Measurements from ENCODE around the gene CBX7.
"Not testable (repeated sequence)": the region's sequence is repeated elsewhere in the genome, so short reads cannot be mapped to it uniquely, and the experiment has no call there.

Gene CBX7

DNA sequence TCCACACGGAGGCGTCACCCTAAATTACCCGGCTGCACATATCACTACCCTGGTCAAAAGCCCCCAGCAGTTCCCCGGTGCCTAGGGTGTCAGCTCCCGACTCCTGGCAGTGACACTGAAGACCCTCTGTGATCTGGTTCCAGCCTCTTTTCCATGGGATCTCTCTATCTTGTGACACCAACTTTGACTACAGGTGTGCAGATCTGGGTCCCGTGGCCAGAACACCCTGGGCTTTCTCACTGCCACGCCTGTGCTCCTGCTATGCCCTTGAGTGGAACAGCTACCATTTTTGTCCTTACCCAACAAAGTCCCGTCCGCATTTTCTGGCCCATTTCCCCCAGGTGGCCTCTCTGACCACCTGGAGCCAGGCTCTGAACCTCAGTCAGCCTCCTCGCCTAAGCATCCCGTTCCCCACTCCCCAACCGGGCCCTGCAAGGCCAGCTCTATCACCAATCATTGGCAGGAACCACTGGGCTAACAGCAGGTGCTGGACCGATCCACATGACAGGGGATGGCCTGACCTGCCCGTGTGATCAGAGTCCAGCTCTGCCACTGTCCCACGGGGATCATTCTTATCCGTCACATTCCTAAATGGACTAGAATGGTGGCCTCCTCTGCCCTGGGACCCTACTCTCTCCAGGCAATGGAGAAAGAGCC, 20.7 kb upstream of the CBX7 start:
- Histone ChIP-seq H3K27me3 (no peaks in the 10 kb centered on the region), H3K4me3 (ENCODE audit: low read depth, low read length) (no peak overlapping the region), H3K4me1 (peaks cover 4% of the 10 kb centered on the region; the same call in 1 of the 2 replicates), H3K9me3 (no peaks in the 10 kb centered on the region), H3K36me3 (no peaks in the 10 kb centered on the region)
- no peak for DNase-seq
- TF ChIP-seq, protein P1, sequence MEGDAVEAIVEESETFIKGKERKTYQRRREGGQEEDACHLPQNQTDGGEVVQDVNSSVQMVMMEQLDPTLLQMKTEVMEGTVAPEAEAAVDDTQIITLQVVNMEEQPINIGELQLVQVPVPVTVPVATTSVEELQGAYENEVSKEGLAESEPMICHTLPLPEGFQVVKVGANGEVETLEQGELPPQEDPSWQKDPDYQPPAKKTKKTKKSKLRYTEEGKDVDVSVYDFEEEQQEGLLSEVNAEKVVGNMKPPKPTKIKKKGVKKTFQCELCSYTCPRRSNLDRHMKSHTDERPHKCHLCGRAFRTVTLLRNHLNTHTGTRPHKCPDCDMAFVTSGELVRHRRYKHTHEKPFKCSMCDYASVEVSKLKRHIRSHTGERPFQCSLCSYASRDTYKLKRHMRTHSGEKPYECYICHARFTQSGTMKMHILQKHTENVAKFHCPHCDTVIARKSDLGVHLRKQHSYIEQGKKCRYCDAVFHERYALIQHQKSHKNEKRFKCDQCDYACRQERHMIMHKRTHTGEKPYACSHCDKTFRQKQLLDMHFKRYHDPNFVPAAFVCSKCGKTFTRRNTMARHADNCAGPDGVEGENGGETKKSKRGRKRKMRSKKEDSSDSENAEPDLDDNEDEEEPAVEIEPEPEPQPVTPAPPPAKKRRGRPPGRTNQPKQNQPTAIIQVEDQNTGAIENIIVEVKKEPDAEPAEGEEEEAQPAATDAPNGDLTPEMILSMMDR (IDR thresholded peaks at IDR 0.05; ENCODE audit: low read depth, low read length): no peak

DNA sequence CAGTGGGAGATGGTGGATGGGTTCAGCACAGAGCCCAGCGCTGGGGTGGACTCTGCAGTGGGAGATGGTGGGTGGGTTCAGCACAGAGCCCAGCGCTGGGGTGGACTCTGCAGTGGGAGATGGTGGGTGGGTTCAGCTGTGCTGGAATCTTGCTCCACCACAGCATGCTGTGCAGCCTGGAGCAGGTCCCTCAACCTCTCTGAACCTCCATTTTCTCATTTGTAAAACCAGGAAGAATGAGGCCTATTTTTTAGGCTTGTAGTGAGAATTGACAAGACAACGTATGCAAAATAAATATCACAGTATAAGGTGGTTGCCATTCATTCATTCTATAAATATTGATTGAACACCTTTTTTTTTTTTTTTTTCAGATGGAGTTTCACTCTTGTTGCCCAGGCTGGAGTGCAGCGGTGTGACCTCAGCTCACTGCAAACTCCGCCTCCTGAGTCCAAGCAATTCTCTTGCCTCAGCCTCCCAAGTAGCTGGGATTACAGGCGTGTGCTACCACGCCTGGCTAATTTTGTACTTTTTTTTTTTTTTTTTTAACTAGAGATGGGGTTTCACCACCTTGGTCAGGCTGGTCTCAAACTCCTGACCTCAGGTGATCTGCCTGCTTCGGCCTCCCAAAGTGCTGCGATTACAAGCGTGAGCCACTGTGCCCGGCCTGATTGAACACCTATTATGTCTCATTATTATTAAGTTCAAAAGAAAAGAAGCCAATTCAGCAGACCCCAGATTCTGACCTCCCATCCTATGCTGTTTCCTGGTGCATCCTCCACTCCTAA, 20.0 kb upstream of the CBX7 start:
- not testable (repeated sequence) for H3K4me1 ChIP-seq; H3K4me3 ChIP-seq (ENCODE audit: low read depth, low read length); H3K27me3 ChIP-seq; DNase-seq; H3K9me3 ChIP-seq; H3K36me3 ChIP-seq

DNA sequence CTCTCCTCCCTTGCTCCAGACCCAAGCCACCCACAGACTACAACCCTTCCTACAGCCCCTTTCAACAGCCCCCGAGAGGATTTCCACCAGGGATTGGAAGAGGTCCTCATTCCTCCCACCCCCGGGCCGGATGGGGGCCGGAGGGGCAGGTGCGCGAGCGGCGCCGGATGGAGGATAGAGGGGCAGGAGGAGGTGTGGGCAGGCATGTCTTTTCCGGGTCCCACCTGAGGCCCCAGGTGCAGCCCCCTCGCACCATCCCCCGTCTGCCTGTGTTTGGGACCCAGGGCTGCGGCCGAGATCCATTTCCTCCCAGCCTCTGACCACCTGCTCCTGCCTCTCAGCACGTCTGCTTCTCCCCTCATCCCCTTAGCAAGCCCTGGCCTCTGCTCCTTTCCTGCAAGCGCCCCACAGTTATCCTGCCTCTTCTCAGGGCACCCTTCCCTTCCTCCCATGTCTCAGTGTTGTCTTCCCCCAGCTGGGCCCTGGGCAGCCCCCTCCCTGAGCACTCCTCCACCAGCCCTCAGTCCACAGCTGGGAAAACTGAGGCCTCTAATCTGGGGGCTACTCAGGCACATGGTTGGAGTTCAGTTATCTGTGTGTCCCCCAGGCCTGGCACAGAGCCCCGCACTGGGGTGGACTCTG, 19.3 kb upstream of the CBX7 start:
- Histone ChIP-seq H3K36me3 (no peaks in the 10 kb centered on the region), H3K9me3 (no peaks in the 10 kb centered on the region), H3K4me1 (peaks cover 4% of the 10 kb centered on the region; the same call in 1 of the 2 replicates), H3K4me3 (ENCODE audit: low read depth, low read length) (no peak overlapping the region), H3K27me3 (no peaks in the 10 kb centered on the region)
- TF ChIP-seq, protein P1 (IDR thresholded peaks at IDR 0.05; ENCODE audit: low read depth, low read length): no peak
- no peak for DNase-seq

DNA sequence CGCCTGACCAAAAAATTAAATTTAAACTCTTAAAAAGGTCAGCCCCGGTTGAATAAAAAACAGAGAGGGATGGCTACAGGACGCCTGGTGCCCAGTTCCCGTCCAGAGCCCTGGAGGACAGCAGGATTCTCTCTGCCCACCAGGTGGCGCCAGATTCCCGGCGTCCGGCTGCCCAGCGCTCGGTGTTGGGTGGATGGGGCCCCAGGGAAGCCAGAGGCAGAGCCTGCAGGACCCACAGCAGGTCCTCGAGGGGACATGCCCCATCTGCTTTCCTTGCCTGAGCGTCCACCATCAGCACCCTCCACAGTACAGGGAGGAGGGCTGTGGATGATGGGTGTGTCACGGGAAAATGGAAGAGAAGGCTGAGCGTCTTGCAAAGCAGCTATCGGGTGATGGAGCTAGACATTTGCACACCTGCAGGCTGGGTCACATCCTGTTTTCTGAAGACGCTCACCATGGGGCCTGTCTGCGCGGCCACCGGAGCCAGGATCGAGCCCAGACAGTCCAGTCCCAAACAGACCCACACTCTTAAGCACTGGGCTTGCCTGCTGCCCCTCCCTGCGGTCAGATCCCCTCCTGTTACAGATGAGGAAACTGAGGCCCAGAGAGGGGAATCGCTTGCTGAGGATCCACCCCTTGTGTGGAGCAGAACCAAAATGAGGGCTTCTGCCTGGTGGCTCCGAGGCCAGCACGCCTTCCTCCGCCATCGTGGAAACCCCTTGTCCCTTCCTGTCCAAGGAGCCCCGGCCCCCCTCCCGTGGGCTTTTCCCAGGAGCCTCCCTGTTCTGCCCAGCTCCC, 18.5 kb upstream of the CBX7 start:
- H3K4me3 ChIP-seq (ENCODE audit: low read depth, low read length): no peak overlapping the region
- peaks cover 4% of the 10 kb centered on the region; the same call in 1 of the 2 replicates for H3K4me1 ChIP-seq
- no peaks in the 10 kb centered on the region for H3K36me3 ChIP-seq
- no peaks in the 10 kb centered on the region for H3K9me3 ChIP-seq
- no peaks in the 10 kb centered on the region for H3K27me3 ChIP-seq
- TF ChIP-seq, protein P1 (IDR thresholded peaks at IDR 0.05; ENCODE audit: low read depth, low read length): peak; percentile 92
- peak; percentile 87 for DNase-seq

DNA sequence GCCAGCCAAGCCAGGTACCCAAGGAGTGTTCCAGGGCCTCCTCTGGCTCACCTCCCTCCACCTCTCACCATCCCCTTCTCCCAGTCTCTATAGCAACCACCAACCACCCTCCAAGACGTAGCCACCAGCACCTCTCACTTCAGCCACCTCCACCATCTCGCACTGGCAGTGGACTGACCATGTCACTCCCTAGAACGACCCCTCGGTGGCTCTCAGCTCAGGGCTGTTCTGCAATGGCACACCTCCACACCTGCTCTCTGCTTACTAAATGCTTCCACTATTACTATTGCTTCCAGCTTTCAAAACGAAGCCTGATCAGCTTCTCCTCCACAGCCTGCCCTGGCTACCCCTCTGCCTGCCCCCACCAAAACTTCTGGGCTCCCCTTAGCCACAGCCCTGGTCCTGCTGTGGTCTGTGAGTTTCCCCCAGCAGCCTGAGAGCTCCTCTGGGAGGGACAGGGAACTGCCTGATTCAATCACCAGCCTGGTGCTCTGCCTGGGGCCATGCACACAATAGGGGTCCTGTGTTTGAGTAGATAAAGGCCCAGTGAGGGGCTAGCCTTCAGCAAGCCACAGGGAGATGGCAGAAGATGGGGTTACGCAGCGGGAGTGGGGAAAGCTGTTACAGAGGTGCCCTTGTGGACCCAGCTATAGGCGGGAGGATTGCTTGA, 17.5 kb upstream of the CBX7 start:
- Histone ChIP-seq H3K27me3 (no peaks in the 10 kb centered on the region), H3K4me1 (peaks cover 4% of the 10 kb centered on the region; the same call in 1 of the 2 replicates), H3K36me3 (no peaks in the 10 kb centered on the region), H3K9me3 (no peaks in the 10 kb centered on the region), H3K4me3 (ENCODE audit: low read depth, low read length) (no peak overlapping the region)
- TF ChIP-seq, protein P1 (IDR thresholded peaks at IDR 0.05; ENCODE audit: low read depth, low read length): no peak
- no peak for DNase-seq

DNA sequence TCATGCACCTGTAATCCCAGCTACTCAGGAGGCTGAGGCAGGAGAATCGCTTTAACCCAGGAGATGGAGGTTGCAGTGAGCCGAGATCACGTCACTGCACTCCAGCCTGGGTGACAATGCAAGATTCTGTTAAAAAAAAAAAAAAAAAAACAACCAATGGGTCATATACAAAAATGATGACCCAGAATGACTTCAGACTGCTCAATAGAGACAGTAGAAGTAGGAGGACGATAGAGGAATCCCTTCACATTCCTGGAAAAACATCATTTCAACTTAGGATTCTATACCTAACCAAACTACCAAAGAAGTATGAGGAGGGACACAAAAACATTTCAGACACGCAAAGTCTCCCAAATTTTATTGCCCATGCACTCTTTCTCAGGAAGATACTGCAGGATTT, 14.1 kb upstream of the CBX7 start:
- DNase-seq: no peak
- Histone ChIP-seq H3K27me3 (no peaks in the 10 kb centered on the region), H3K4me1 (no peaks in the 10 kb centered on the region), H3K36me3 (no peaks in the 10 kb centered on the region), H3K9me3 (no peaks in the 10 kb centered on the region), H3K4me3 (ENCODE audit: low read depth, low read length) (no peak overlapping the region)
- TF ChIP-seq, protein P1 (IDR thresholded peaks at IDR 0.05; ENCODE audit: low read depth, low read length): no peak

DNA sequence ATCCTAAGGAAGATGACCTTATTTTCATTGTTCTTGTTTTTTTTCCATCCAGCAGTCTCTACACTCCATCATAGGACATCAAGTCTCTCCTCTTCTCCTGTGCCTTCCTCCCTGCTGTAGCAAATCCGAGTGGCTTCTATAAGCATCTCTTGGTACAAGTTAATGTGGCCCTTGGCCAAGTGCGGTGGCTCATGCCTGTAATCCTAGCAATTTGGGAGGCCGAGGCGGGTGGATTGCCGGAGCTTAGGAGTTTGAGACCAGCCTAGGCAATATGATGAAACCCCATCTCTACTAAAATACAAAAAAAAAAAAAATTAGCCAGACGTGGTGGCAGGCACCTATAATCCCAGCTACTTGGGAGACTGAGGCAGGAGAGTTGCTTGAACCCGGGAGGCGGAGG, 3.6 kb upstream of the CBX7 start:
- peaks cover 48% of the 10 kb centered on the region for H3K27me3 ChIP-seq
- DNase-seq; H3K9me3 ChIP-seq; H3K4me3 ChIP-seq (ENCODE audit: low read depth, low read length); H3K4me1 ChIP-seq; H3K36me3 ChIP-seq: not testable (repeated sequence)
